ENCODE measurements around the gene PRSS50.

Gene PRSS50

GRCh38 chr3:46664971-46665762 lies 52.5 kb downstream of the PRSS50 start:
- TF ChIP-seq, protein P1, sequence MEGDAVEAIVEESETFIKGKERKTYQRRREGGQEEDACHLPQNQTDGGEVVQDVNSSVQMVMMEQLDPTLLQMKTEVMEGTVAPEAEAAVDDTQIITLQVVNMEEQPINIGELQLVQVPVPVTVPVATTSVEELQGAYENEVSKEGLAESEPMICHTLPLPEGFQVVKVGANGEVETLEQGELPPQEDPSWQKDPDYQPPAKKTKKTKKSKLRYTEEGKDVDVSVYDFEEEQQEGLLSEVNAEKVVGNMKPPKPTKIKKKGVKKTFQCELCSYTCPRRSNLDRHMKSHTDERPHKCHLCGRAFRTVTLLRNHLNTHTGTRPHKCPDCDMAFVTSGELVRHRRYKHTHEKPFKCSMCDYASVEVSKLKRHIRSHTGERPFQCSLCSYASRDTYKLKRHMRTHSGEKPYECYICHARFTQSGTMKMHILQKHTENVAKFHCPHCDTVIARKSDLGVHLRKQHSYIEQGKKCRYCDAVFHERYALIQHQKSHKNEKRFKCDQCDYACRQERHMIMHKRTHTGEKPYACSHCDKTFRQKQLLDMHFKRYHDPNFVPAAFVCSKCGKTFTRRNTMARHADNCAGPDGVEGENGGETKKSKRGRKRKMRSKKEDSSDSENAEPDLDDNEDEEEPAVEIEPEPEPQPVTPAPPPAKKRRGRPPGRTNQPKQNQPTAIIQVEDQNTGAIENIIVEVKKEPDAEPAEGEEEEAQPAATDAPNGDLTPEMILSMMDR (conservative IDR thresholded peaks at IDR 0.05; ENCODE audit: low read length): no peak
- H3K4me3 ChIP-seq (ENCODE audit: low read length): no peak overlapping the region
- DNase-seq (ENCODE audit: low read depth): no peak

- DNase-seq (ENCODE audit: low read depth): no peak
- H3K4me3 ChIP-seq (ENCODE audit: low read length): no peak overlapping the region
- TF ChIP-seq, protein P1 (conservative IDR thresholded peaks at IDR 0.05; ENCODE audit: low read length): no peak
Observed at GRCh38 chr3:46664188-46664970, 53.3 kb downstream of the PRSS50 start.

GRCh38 chr3:46663591-46664135 lies 54.0 kb downstream of the PRSS50 start:
- TF ChIP-seq, protein P1 (conservative IDR thresholded peaks at IDR 0.05; ENCODE audit: low read length): no peak
- no peak overlapping the region for H3K4me3 ChIP-seq (ENCODE audit: low read length)
- DNase-seq (ENCODE audit: low read depth): no peak

DNA sequence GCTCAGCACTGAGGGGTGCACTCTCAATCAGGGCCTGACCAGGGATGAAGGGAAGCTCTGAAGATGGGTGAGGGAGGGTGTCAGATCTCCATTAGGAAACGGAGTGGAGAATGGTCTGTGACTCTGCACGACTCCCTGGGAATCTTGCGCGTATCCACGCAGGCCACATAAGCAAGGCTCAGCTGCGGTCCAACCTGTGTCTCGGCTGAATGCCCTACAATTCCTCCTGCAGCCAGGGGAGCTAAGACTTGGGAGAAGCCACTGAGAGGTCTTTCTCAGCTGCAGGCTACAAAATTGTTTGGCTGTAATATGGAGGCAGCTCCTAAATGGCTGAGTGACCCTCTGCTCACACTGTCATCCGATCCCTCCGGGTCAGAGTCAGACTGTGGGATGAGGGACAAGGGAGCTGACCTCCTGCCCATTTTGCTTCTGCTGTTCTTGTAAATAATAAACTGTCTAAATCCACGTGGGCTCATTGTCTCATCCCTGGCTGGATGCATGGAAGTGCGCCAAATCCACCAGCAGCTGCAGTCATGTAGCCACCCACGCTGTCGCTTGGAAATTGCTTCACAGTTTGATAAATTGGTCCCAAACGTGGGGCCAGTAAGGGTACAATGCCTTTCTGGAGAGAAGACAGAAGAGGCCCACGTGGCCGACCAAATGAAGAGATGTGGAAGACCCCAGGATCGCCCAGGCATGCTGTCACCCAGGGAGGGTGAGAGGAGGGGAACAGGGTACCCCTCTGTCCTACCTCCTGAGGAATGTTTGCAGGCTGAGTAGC lies 54.7 kb downstream of the PRSS50 start:
- TF ChIP-seq, protein P1 (conservative IDR thresholded peaks at IDR 0.05; ENCODE audit: low read length): no peak
- peak; percentile 61 for DNase-seq (ENCODE audit: low read depth)
- no peak overlapping the region for H3K4me3 ChIP-seq (ENCODE audit: low read length)
